ENCODE data around the gene LHFPL6. TPM values are rescaled to one million over a fixed set of nuclear protein-coding genes. Genes with fewer than 3 reads are reported as not detected.

The LHFPL6 gene
- polyA plus RNA-seq, 2 of the 4 experiments (the other 2 are of a cell fraction), result 1.7 to 5.4 TPM

GRCh38 chr13:39406688-39407087 lies 196.3 kb downstream of the LHFPL6 start (continued):
- TF ChIP-seq NPAS2 (CRISPR knock-in tag; IDR thresholded peaks at IDR 0.05; ENCODE audit: borderline replicate concordance) (no peak), KDM1A (IDR thresholded peaks at IDR 0.05; ENCODE audit: low read depth) (no peak), ESRRA (IDR thresholded peaks at IDR 0.05; ENCODE audit: borderline replicate concordance, low read length) (no peak), HMGXB4 (CRISPR knock-in tag; IDR thresholded peaks at IDR 0.05; ENCODE audit: borderline replicate concordance) (no peak)

- Histone ChIP-seq H3K4me2 (no peak overlapping the region), H3K9me3 (no peaks in the 10 kb centered on the region), H3K4me3 (no peak overlapping the region), H3K27ac (no peak overlapping the region), H3K4me1 (no peaks in the 10 kb centered on the region)
- DNase-seq (ENCODE audit: low read depth in 1 of 2, low spot score in 1 of 2) (no peak), ATAC-seq (no peak), FAIRE-seq (no peak)
- CTCF ChIA-PET, result interaction anchor here (1.3 kb wide), 2 partner anchors 9 to 206 kb away, joined by 4 to 5 read pairs; no protein-coding TSS in a partner anchor
- WGBS (ENCODE audit: missing lambda C conversion rate), result 38% methylated on average over 7 of the region's 7 CpGs
- POLR2A ChIA-PET, result no interaction called here
- TF ChIP-seq CHD2 (IDR thresholded peaks at IDR 0.05; ENCODE audit: low read length, partially characterized antibody), result no peak
- TF ChIP-seq ESRRA (IDR thresholded peaks at IDR 0.05; ENCODE audit: borderline replicate concordance, low read length), result no peak
- TF ChIP-seq ELK1 (IDR thresholded peaks at IDR 0.05; ENCODE audit: low read depth, low read length), result no peak
- TF ChIP-seq USF2 (IDR thresholded peaks at IDR 0.05), result no peak
- TF ChIP-seq RARB (CRISPR knock-in tag; IDR thresholded peaks at IDR 0.05), result no peak
- TF ChIP-seq HOXB5 (CRISPR knock-in tag; IDR thresholded peaks at IDR 0.05), result no peak
- TF ChIP-seq CBX2 (IDR thresholded peaks at IDR 0.05; ENCODE audit: borderline replicate concordance, low read depth), result no peak
- no peak for TF ChIP-seq KDM5A (IDR thresholded peaks at IDR 0.05)
- TF ChIP-seq KDM1A (IDR thresholded peaks at IDR 0.05; ENCODE audit: low read depth), result no peak
- TF ChIP-seq GATA3 (IDR thresholded peaks at IDR 0.05; ENCODE audit: borderline replicate concordance), result no peak
- no peak for TF ChIP-seq HDAC2 (IDR thresholded peaks at IDR 0.05)
- no peak for TF ChIP-seq EHMT2 (IDR thresholded peaks at IDR 0.05; ENCODE audit: low read depth)
- TF ChIP-seq JUN (IDR thresholded peaks at IDR 0.05), result no peak
- TF ChIP-seq MAZ (IDR thresholded peaks at IDR 0.05; ENCODE audit: borderline replicate concordance, low read depth, low read length), result no peak
- no peak for TF ChIP-seq MYC (IDR thresholded peaks at IDR 0.05; ENCODE audit: borderline replicate concordance, low read length)
- no peak for TF ChIP-seq RFX5 (IDR thresholded peaks at IDR 0.05)
Measured at GRCh38 chr13:39405596-39406205, 197.3 kb downstream of the LHFPL6 start.

GRCh38 chr13:39405107-39405506 lies 197.9 kb downstream of the LHFPL6 start:
- no peak for DNase-seq (ENCODE audit: low read depth in 1 of 2, low spot score in 1 of 2)
- FAIRE-seq, result no peak
- WGBS (ENCODE audit: missing lambda C conversion rate), result 73% methylated on average over 2 of the region's 2 CpGs
- POLR2A ChIA-PET, result interaction anchor here (0.5 kb wide), 1 partner anchor 18 kb away, joined by 3 read pairs; no protein-coding TSS in a partner anchor
- no peak overlapping the region for H3K27ac ChIP-seq
- H3K4me2 ChIP-seq, result no peak overlapping the region
- CTCF ChIA-PET, result interaction anchor here (1.3 kb wide), 2 partner anchors 10 to 207 kb away, joined by 4 to 5 read pairs; no protein-coding TSS in a partner anchor
- H3K4me1 ChIP-seq, result no peaks in the 10 kb centered on the region
- ATAC-seq, result no peak
- no peaks in the 10 kb centered on the region for H3K9me3 ChIP-seq
- no peak overlapping the region for H3K4me3 ChIP-seq
- TF ChIP-seq HES2 (IDR thresholded peaks at IDR 0.05) (no peak), MAZ (IDR thresholded peaks at IDR 0.05; ENCODE audit: borderline replicate concordance, low read depth, low read length) (no peak), RARB (CRISPR knock-in tag; IDR thresholded peaks at IDR 0.05) (no peak), RCOR1 (IDR thresholded peaks at IDR 0.05; ENCODE audit: low read depth, low read length) (no peak), HMGXB4 (CRISPR knock-in tag; IDR thresholded peaks at IDR 0.05; ENCODE audit: borderline replicate concordance) (no peak), TFCP2L1 (CRISPR knock-in tag; IDR thresholded peaks at IDR 0.05) (no peak), FOSL2 (IDR thresholded peaks at IDR 0.05) (no peak), FOSL2 (CRISPR knock-in tag; IDR thresholded peaks at IDR 0.05) (no peak), RNF2 (IDR thresholded peaks at IDR 0.05; ENCODE audit: borderline replicate concordance, low read depth) (no peak), POLR2A (IDR thresholded peaks at IDR 0.05; ENCODE audit: low read length) (no peak), FOSB (CRISPR knock-in tag; IDR thresholded peaks at IDR 0.05) (no peak), HEYL (CRISPR knock-in tag; IDR thresholded peaks at IDR 0.05) (no peak), ELK1 (IDR thresholded peaks at IDR 0.05; ENCODE audit: low read depth, low read length) (no peak)
